Liver (tissue), 9 donors: ENCODE data around the gene PDE4B. TPM values are rescaled to one million over a fixed set of nuclear protein-coding genes. Genes with fewer than 3 reads are reported as not detected.

Experiments used
- DNase-seq: peaks from one replicate; pipeline ENCODE4 v3.0.0-alpha.2; 2017; ENCODE audit warnings: low spot score
- H3K27ac ChIP-seq, 2 donors: one replicate each; pipeline ENCODE4 v1.7.0; 2013; ENCODE audit warnings: inconsistent platforms in 2 of 2, low read length in 2 of 2, control low read depth in 1 of 2, low read depth in 1 of 2, mild to moderate bottlenecking in 1 of 2
- H3K27me3 ChIP-seq, 4 donors: one replicate each; pipeline versions ENCODE4 v1.6.1 to v1.7.0; 2013; ENCODE audit warnings: low read length in 3 of 4, inconsistent platforms in 1 of 4, mild to moderate bottlenecking in 1 of 4, moderate library complexity in 1 of 4; ENCODE audit not compliant: control insufficient read depth in 4 of 4, insufficient read depth in 4 of 4
- H3K36me3 ChIP-seq, 4 donors: one replicate each; pipeline versions ENCODE4 v1.6.1 to v1.7.0; 2013; ENCODE audit warnings: low read length in 3 of 4, mild to moderate bottlenecking in 3 of 4, low read depth in 1 of 4, moderate library complexity in 1 of 4; ENCODE audit not compliant: control insufficient read depth in 4 of 4, insufficient read depth in 3 of 4
- H3K4me1 ChIP-seq, 4 donors: one replicate each; pipeline versions ENCODE4 v1.6.1 to v1.7.0; 2013; ENCODE audit warnings: low read length in 3 of 4, mild to moderate bottlenecking in 3 of 4, moderate library complexity in 1 of 4; ENCODE audit not compliant: control insufficient read depth in 4 of 4, insufficient read depth in 4 of 4
- H3K4me3 ChIP-seq, 3 donors: one replicate each; pipeline versions ENCODE4 v1.6.1 to v1.7.0; 2013; ENCODE audit warnings: low read length in 3 of 3, control low read depth in 1 of 3, low read depth in 1 of 3, mild to moderate bottlenecking in 1 of 3
- H3K9ac ChIP-seq, 2 donors: one replicate each; pipeline ENCODE4 v1.7.0; 2013; ENCODE audit warnings: low read length in 2 of 2, mild to moderate bottlenecking in 2 of 2, moderate library complexity in 2 of 2, control low read depth in 1 of 2, low read depth in 1 of 2
- H3K9me3 ChIP-seq, 4 donors: one replicate each; pipeline versions ENCODE4 v1.6.1 to v1.7.0; 2013; ENCODE audit warnings: low read length in 3 of 4; ENCODE audit not compliant: control insufficient read depth in 4 of 4
- FOXA2 ChIP-seq: IDR thresholded peaks from 2 replicates; pipeline ENCODE4 v1.6.1; 2016; ENCODE audit warnings: antibody characterized with exemption
- GABPA ChIP-seq, 2 donors: IDR thresholded peaks in 1 of 2; conservative IDR thresholded peaks in 1 of 2; 2 replicates each; pipeline ENCODE4 v1.6.1; 2016; ENCODE audit warnings: antibody characterized with exemption in 2 of 2, mild to moderate bottlenecking in 1 of 2, moderate library complexity in 1 of 2
- JUND ChIP-seq, 2 donors: IDR thresholded peaks; 2 replicates each; pipeline ENCODE4 v1.6.1; 2016; ENCODE audit warnings: antibody characterized with exemption in 2 of 2
- RAD21 ChIP-seq, 2 donors: IDR thresholded peaks; 2 replicates each; pipeline ENCODE4 v1.6.1; 2016; ENCODE audit warnings: antibody characterized with exemption in 2 of 2, mild to moderate bottlenecking in 2 of 2
- RXRA ChIP-seq, 2 donors: IDR thresholded peaks; 2 replicates each; pipeline ENCODE4 v1.6.1; 2017 to 2018; ENCODE audit warnings: antibody characterized with exemption in 2 of 2, mild to moderate bottlenecking in 1 of 2
- WGBS: extraction: QIAGEN DNeasy Blood & Tissue Kit; methylation state at CpG from one replicate; pipeline ENCODE4 v1.1.7; 2013; 5-methylcytosine and 5-hydroxymethylcytosine counted together
- polyA plus RNA-seq, 2 donors: library from polyadenylated mRNA; stranded (reverse) in 1 of 2; unstranded in 1 of 2; fragments of 200-250 nt in 1 of 2; fragments of >200 nt in 1 of 2; fragmentation: Nextera tagmentation in 1 of 2; extraction: Ambion mirVana in 1 of 2; gene quantifications; one replicate each; pipeline versions ENCODE4 v1.2.1 to v1.2.3, GENCODE V29; 2013 to 2015
- total RNA-seq, 2 donors: library from RNA; depleted of rRNA; stranded (reverse); fragments of >200 nt; gene quantifications; one replicate each; pipeline ENCODE4 v1.2.3, GENCODE V29; 2014
- TF ChIP-seq, protein P1 (sequence below): IDR thresholded peaks from 2 replicates; pipeline ENCODE4 v1.6.1; 2016; ENCODE audit warnings: antibody characterized with exemption
- TF ChIP-seq, protein P2 (sequence below): IDR thresholded peaks from 2 replicates; pipeline ENCODE4 v1.6.1; 2016; ENCODE audit warnings: antibody characterized with exemption
- donor health status: healthy.
- donor health status: healthy.
- donor health status: healthy.
- donor health status: healthy.
- donor health status: healthy.

PDE4B gene
- total and polyA plus RNA-seq, 4 donors = 1.9 to 3.9 (median 2.7) TPM

- Histone ChIP-seq H3K4me3 (no peak overlapping the region), H3K36me3 (no peaks in the 10 kb centered on the region), H3K9ac (no peak overlapping the region), H3K9me3 (no peaks in the 10 kb centered on the region), H3K4me1 (no peaks in the 10 kb centered on the region), H3K27me3 (peaks cover 0 to 2% (median 0%) of the 10 kb centered on the region in 4 donors), H3K27ac (peak overlapping the region in 1 of 2 donors; percentile 37)
- 70% methylated on average over 3 of the region's 3 CpGs for WGBS
- TF ChIP-seq, protein P1, sequence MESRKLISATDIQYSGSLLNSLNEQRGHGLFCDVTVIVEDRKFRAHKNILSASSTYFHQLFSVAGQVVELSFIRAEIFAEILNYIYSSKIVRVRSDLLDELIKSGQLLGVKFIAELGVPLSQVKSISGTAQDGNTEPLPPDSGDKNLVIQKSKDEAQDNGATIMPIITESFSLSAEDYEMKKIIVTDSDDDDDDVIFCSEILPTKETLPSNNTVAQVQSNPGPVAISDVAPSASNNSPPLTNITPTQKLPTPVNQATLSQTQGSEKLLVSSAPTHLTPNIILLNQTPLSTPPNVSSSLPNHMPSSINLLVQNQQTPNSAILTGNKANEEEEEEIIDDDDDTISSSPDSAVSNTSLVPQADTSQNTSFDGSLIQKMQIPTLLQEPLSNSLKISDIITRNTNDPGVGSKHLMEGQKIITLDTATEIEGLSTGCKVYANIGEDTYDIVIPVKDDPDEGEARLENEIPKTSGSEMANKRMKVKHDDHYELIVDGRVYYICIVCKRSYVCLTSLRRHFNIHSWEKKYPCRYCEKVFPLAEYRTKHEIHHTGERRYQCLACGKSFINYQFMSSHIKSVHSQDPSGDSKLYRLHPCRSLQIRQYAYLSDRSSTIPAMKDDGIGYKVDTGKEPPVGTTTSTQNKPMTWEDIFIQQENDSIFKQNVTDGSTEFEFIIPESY = no peak
- TF ChIP-seq, protein P2, sequence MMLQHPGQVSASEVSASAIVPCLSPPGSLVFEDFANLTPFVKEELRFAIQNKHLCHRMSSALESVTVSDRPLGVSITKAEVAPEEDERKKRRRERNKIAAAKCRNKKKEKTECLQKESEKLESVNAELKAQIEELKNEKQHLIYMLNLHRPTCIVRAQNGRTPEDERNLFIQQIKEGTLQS = no peak
- TF ChIP-seq RAD21 (IDR thresholded peaks at IDR 0.05) (no peak), GABPA (IDR thresholded peaks at IDR 0.05 in 1 of 2, conservative IDR thresholded peaks at IDR 0.05 in 1 of 2) (no peak)
- no peak for DNase-seq
Measured at GRCh38 chr1:66182551-66183178, 390.0 kb downstream of the PDE4B start.

DNA sequence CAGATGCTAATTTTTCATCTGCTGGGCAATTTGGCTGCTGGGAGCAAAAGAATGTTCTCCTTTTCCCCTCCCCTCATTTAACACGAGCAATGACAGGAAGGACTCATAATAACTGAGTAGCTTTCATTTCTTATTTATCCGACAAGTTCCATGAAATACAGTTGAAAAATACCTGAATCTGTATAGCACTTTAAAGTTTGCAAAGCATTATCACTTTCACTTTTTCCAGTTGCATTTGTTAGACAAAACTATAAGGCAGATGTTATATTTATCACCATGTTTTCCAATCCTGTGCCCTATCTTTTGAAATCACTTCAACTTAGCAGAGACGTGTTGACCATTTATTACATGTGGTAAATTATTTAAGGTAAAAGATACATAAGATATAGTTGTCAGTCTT is 390.7 kb downstream of the PDE4B start:
- H3K27ac ChIP-seq = no peak overlapping the region
- H3K27me3 ChIP-seq = peaks cover 0 to 2% (median 0%) of the 10 kb centered on the region in 4 donors
- TF ChIP-seq, protein P1 = no peak
- TF ChIP-seq JUND (IDR thresholded peaks at IDR 0.05) (no peak), GABPA (IDR thresholded peaks at IDR 0.05 in 1 of 2, conservative IDR thresholded peaks at IDR 0.05 in 1 of 2) (no peak), RAD21 (IDR thresholded peaks at IDR 0.05) (no peak), FOXA2 (no peak)
- H3K36me3 ChIP-seq = no peaks in the 10 kb centered on the region
- H3K9me3 ChIP-seq = no peaks in the 10 kb centered on the region
- 62% methylated on average over 3 of the region's 3 CpGs for WGBS
- no peak overlapping the region for H3K9ac ChIP-seq
- no peaks in the 10 kb centered on the region for H3K4me1 ChIP-seq
- no peak overlapping the region for H3K4me3 ChIP-seq
- no peak for DNase-seq

DNA sequence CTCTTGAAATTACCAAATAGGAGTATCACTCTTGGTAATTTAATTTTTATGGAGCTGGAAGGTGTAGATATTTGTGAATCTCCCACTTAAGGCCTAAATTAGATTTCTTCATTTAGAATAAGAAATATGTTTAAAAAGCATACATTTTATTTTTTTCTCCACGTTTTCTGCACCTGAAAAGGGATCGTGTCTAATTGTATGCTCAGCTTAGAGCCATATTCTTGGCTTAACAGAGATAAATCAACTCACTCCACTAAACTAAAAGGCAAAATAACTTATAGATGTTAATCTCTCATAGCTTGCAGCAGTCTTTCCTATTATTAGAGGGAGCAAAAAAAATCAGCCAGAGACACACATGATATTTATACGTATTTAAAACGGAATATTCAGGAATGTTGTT is 404.4 kb downstream of the PDE4B start:
- Histone ChIP-seq H3K9me3 (no peaks in the 10 kb centered on the region), H3K27me3 (no peaks in the 10 kb centered on the region), H3K36me3 (no peaks in the 10 kb centered on the region), H3K4me1 (no peaks in the 10 kb centered on the region), H3K27ac (no peak overlapping the region), H3K9ac (no peak overlapping the region), H3K4me3 (no peak overlapping the region)
- WGBS = 89% methylated on average over 4 of the region's 4 CpGs
- TF ChIP-seq RXRA (IDR thresholded peaks at IDR 0.05) = no peak
- DNase-seq = no peak

DNA sequence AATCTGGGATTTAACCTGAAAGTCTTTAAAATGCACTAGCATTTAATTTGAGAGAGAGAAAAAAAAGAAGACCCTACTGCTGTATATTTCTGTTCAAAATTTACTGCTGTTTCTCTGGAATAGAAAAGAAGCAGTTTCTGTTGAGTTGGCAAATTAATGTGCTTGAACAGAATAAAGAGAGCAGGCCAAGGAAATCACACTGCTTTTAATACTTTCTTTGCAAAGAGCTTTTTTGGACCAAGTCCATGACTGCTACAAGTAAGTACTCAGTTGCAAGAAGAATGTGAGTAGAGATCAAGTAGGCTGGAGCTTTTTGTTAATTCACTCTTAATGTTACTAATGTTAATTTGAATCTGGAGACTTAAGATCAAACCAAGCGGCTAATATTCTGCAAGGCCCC is 405.1 kb downstream of the PDE4B start:
- no peak for DNase-seq
- Histone ChIP-seq H3K9me3 (no peaks in the 10 kb centered on the region), H3K4me1 (no peaks in the 10 kb centered on the region), H3K27me3 (no peaks in the 10 kb centered on the region), H3K4me3 (no peak overlapping the region), H3K9ac (no peak overlapping the region), H3K27ac (no peak overlapping the region), H3K36me3 (no peaks in the 10 kb centered on the region)
- no peak for TF ChIP-seq JUND (IDR thresholded peaks at IDR 0.05)
- WGBS = 92% methylated on average over 1 of the region's 1 CpG
